Rectal smooth muscle tissue (tissue), 1 donor: Measurements from ENCODE around the gene PEX14.

Experiments used
- H3K27ac ChIP-seq: one replicate; pipeline ENCODE4 v1.7.0; 2013; ENCODE audit warnings: low read depth, low read length, inconsistent platforms
- H3K27me3 ChIP-seq: one replicate; pipeline ENCODE4 v1.7.0; 2013; ENCODE audit warnings: low read length; ENCODE audit not compliant: control insufficient read depth, insufficient read depth
- H3K36me3 ChIP-seq: one replicate; pipeline ENCODE4 v1.7.0; 2013; ENCODE audit warnings: low read length; ENCODE audit not compliant: control insufficient read depth, insufficient read depth
- H3K4me1 ChIP-seq: one replicate; pipeline ENCODE4 v1.7.0; 2013; ENCODE audit warnings: low read length; ENCODE audit not compliant: control insufficient read depth, insufficient read depth
- H3K4me3 ChIP-seq: one replicate; pipeline ENCODE4 v1.7.0; 2013; ENCODE audit warnings: low read length
- H3K9ac ChIP-seq: one replicate; pipeline ENCODE4 v1.7.0; 2013; ENCODE audit warnings: low read length

Gene PEX14

DNA sequence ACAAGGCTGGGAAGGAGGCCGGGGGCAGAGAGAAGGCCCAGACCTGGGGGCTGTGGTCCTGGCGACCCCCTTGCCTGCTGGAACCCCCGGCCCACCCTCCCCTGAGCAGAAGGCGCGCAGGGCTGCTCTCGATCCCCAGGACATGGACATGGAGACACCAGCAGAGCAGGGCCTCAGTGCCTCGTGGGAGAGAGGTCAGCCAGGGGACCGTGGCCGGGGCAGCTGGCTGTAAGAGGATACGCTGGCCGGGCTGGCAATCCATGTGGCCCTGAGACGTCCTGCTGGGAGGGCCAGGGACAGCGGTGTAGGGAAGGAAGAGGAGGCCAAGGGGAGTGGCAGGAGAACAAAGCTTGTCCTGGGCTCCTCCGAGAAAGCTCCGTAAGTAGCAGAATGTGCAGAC, 189.5 kb downstream of the PEX14 start:
- Histone ChIP-seq H3K4me1 (peaks cover 46% of the 10 kb centered on the region), H3K27me3 (no peaks in the 10 kb centered on the region), H3K4me3 (no peak overlapping the region), H3K9ac (no peak overlapping the region), H3K36me3 (peaks cover 5% of the 10 kb centered on the region), H3K27ac (peak overlapping the region; percentile 96)

DNA sequence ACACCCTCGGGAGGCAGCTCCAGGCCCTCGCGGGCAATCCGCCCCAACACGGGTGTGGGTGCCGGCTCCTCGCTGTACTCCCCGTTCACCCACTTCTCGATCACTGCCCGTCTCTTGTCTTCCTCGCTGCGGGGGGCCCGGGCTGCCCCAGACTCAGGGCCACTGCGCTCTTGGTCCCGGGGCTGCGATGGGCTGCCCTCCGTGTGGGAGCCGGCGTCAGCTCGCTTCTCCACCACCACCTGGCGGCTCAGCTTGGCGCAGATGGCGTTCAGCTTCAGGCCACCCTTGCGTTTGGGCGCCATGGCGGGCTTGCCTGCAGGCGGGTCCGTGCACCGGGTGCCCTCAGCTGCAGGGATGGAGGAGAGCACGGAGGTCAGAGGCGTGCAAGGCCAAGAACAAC, 190.5 kb downstream of the PEX14 start:
- H3K4me1 ChIP-seq, result peaks cover 52% of the 10 kb centered on the region
- no peak overlapping the region for H3K9ac ChIP-seq
- H3K27ac ChIP-seq, result peak overlapping the region; percentile 96
- H3K27me3 ChIP-seq, result no peaks in the 10 kb centered on the region
- peaks cover 2% of the 10 kb centered on the region for H3K36me3 ChIP-seq
- no peak overlapping the region for H3K4me3 ChIP-seq

GRCh38 chr1:10665930-10666850, 191.4 kb downstream of the PEX14 start:
- Histone ChIP-seq H3K27ac (peak overlapping the region; percentile 96), H3K27me3 (no peaks in the 10 kb centered on the region), H3K9ac (no peak overlapping the region), H3K4me1 (peaks cover 61% of the 10 kb centered on the region), H3K4me3 (no peak overlapping the region), H3K36me3 (peaks cover 2% of the 10 kb centered on the region)

DNA sequence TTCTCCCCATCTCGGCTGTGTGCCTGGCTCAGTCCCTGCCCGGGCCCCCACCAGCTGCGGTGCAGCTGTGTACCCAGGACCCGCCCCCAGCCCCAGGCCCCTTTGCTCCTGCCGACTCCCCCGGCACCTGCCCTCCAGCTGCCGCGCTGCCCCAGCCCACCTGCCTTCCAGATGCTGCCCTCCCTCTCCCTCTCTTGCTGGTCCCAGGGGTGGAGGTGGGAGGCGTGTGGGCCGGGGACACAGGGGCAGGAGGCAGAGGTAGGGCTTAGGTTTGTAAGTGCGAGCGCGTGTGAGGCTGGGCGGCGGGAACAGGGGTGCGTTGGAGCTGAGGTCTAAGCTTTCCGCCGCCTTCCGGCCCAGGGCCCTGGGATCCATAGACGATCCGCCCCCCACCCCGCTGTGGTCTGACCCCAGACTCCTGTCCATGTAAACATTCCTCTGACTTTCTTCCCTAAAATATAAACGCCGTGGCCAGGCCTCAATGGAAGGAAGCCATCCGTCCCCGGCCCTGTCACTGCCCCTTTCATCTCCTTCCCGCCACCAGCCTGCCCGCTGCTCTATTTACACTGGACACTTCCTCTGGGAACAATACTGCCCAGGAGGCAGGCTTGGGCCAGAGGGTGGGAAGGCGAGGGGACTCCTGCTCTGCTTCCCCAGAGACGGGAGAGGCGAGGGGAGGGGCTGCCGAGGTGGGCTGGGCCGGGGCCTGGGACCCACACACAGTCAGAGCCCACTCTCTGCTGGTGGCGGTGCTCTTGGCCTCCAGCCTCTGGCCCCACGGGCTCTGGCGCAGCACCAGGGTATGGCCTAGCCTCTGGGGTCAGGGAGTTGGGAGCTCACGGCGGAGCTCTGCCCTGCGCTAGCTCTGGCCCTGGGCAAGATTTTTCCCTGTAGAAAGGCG, 193.4 kb downstream of the PEX14 start:
- H3K27ac ChIP-seq, result peak overlapping the region; percentile 96
- H3K4me1 ChIP-seq, result peaks cover 64% of the 10 kb centered on the region
- H3K36me3 ChIP-seq, result peaks cover 2% of the 10 kb centered on the region
- no peak overlapping the region for H3K4me3 ChIP-seq
- no peak overlapping the region for H3K9ac ChIP-seq
- H3K27me3 ChIP-seq, result no peaks in the 10 kb centered on the region

- H3K4me1 ChIP-seq, result peaks cover 63% of the 10 kb centered on the region
- no peak overlapping the region for H3K9ac ChIP-seq
- peaks cover 2% of the 10 kb centered on the region for H3K36me3 ChIP-seq
- H3K27ac ChIP-seq, result peak overlapping the region; percentile 96
- no peak overlapping the region for H3K4me3 ChIP-seq
- H3K27me3 ChIP-seq, result no peaks in the 10 kb centered on the region
These were observed 194.8 kb downstream of the PEX14 start for GRCh38 chr1:10669570-10669969.

GRCh38 chr1:10670190-10670589, 195.4 kb downstream of the PEX14 start:
- Histone ChIP-seq H3K4me1 (peaks cover 66% of the 10 kb centered on the region), H3K9ac (no peak overlapping the region), H3K27ac (peak overlapping the region; percentile 96)

GRCh38 chr1:10671090-10671489, 196.3 kb downstream of the PEX14 start:
- no peak overlapping the region for H3K9ac ChIP-seq

More at GRCh38 chr1:10670190-10670589, 195.4 kb downstream of the PEX14 start:
- H3K36me3 ChIP-seq, result peaks cover 2% of the 10 kb centered on the region
- H3K27me3 ChIP-seq, result no peaks in the 10 kb centered on the region
- no peak overlapping the region for H3K4me3 ChIP-seq

GRCh38 chr1:10671622-10672342, 197.0 kb downstream of the PEX14 start:
- Histone ChIP-seq H3K27ac (peak overlapping the region; percentile 96), H3K36me3 (no peaks in the 10 kb centered on the region), H3K4me3 (no peak overlapping the region), H3K27me3 (no peaks in the 10 kb centered on the region), H3K9ac (no peak overlapping the region), H3K4me1 (peaks cover 70% of the 10 kb centered on the region)

More at GRCh38 chr1:10671090-10671489, 196.3 kb downstream of the PEX14 start:
- Histone ChIP-seq H3K36me3 (peaks cover 2% of the 10 kb centered on the region), H3K4me3 (no peak overlapping the region), H3K4me1 (peaks cover 72% of the 10 kb centered on the region), H3K27ac (peak overlapping the region; percentile 96), H3K27me3 (no peaks in the 10 kb centered on the region)

DNA sequence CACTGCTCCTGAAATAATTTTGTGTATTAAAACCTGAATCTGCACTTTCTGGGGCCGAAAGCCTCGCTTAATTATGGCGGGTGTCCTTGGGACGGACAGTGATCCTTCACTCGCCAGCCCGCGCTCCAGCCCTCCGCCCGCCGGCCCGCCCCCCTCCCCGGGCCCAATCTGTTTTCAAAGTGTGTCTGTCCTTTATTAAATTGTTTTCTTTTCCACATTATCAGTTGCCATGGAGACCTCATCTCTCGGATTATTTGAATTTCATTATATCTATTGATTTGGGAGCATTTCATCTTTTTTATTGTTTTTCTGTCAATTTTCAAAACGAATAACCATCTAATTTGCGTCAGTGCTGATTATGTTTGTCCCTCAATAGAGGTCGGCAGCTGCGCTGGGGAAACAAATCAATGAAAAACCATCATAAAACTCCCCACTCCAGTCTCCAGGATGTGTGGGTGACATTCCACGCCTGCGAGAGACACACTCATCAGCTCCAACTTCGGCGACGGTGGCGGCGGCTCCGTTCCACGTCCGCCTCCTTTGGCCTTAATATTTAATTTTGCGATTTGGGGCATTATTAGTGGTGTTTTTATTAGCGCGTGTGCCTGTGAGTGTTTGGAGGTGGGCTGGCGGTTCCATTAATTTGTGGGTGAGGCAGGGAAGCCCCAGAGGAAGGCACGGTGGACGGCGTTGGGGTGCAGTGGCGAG, 197.7 kb downstream of the PEX14 start:
- Histone ChIP-seq H3K9ac (no peak overlapping the region), H3K4me3 (no peak overlapping the region), H3K36me3 (no peaks in the 10 kb centered on the region), H3K4me1 (peaks cover 71% of the 10 kb centered on the region), H3K27ac (peak overlapping the region; percentile 96), H3K27me3 (no peaks in the 10 kb centered on the region)

DNA sequence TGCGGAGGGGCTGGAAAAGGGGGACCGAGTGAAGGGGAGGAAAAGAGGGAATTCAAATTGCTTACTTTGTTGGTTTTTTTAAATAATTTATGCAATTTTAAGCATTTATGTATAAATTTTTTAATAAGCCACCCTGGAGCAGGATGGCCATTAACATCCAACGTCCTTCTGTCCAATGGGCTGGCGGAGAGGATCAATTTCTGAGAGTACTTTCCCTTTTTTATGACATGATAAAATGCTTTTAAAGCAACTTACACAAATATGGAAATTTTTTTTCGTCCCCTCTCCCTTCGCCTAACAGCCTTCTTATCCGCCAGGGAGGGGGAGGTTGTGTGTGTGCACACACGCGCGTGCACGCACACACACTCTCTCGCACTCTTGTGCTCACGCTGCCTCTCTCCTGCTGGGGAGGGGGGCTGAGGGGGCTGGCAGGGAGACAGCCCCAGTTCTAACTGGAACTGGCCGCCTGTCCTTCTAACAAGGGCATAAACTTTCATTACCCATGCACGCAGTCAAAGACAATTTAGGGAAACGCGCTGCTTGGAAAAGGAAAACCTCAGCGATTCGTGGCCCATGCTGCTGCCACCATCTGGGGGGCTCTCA, 198.5 kb downstream of the PEX14 start:
- Histone ChIP-seq H3K27ac (peak overlapping the region; percentile 96), H3K4me3 (no peak overlapping the region), H3K9ac (no peak overlapping the region), H3K27me3 (no peaks in the 10 kb centered on the region), H3K4me1 (peaks cover 76% of the 10 kb centered on the region), H3K36me3 (no peaks in the 10 kb centered on the region)

- H3K36me3 ChIP-seq, result no peaks in the 10 kb centered on the region
- H3K9ac ChIP-seq, result no peak overlapping the region
- H3K27me3 ChIP-seq, result no peaks in the 10 kb centered on the region
- H3K4me1 ChIP-seq, result peaks cover 75% of the 10 kb centered on the region
- peak overlapping the region; percentile 5 for H3K4me3 ChIP-seq
- peak overlapping the region; percentile 96 for H3K27ac ChIP-seq
These were observed 199.5 kb downstream of the PEX14 start for GRCh38 chr1:10674222-10674621.
